Effector memory CD4-positive, alpha-beta T cell (primary cell): ENCODE data around the gene LRATD1.

Experiments
- DNase-seq, 3 donors: peaks; one replicate each; pipeline ENCODE4 v3.0.0-alpha.2; 2020
- H3K27ac ChIP-seq: 2 replicates; pipeline ENCODE4 v1.7.0; 2013; ENCODE audit warnings: mild to moderate bottlenecking, low read length, moderate library complexity; ENCODE audit not compliant: insufficient read depth, poor library complexity, severe bottlenecking
- H3K27me3 ChIP-seq: replicated peaks from 2 replicates; pipeline ENCODE4 v1.7.0; 2013; ENCODE audit warnings: mild to moderate bottlenecking, low read length; ENCODE audit not compliant: insufficient read depth, control insufficient read depth, poor library complexity, severe bottlenecking
- H3K36me3 ChIP-seq: 2 replicates; pipeline ENCODE4 v1.7.0; 2013; ENCODE audit warnings: mild to moderate bottlenecking, low read length, moderate library complexity; ENCODE audit not compliant: control insufficient read depth, insufficient read depth
- H3K4me1 ChIP-seq: 2 replicates; pipeline ENCODE4 v1.7.0; 2013; ENCODE audit warnings: low read length, mild to moderate bottlenecking; ENCODE audit not compliant: control insufficient read depth, insufficient read depth, poor library complexity, severe bottlenecking
- H3K4me3 ChIP-seq: 2 replicates; pipeline ENCODE4 v1.7.0; 2013; ENCODE audit warnings: low read length, low read depth, mild to moderate bottlenecking; ENCODE audit not compliant: insufficient read depth, poor library complexity, severe bottlenecking
- H3K9me3 ChIP-seq: 2 replicates; pipeline ENCODE4 v1.7.0; 2013; ENCODE audit warnings: mild to moderate bottlenecking, low read length, moderate library complexity; ENCODE audit not compliant: control insufficient read depth

Gene LRATD1

GRCh38 chr2:14631406-14632040, 994 bp upstream of the LRATD1 start:
- no peak for DNase-seq
- H3K27me3 ChIP-seq, result no peaks in the 10 kb centered on the region
- no peak overlapping the region for H3K4me3 ChIP-seq

GRCh38 chr2:14633061-14633460, 544 bp downstream of the LRATD1 start:
- Histone ChIP-seq H3K4me1 (no peaks in the 10 kb centered on the region), H3K27me3 (no peaks in the 10 kb centered on the region), H3K9me3 (no peaks in the 10 kb centered on the region), H3K27ac (no peak overlapping the region), H3K4me3 (no peak overlapping the region), H3K36me3 (no peaks in the 10 kb centered on the region)
- no peak for DNase-seq

More at GRCh38 chr2:14631406-14632040, 994 bp upstream of the LRATD1 start:
- Histone ChIP-seq H3K4me1 (no peaks in the 10 kb centered on the region), H3K9me3 (no peaks in the 10 kb centered on the region), H3K36me3 (no peaks in the 10 kb centered on the region), H3K27ac (no peak overlapping the region)

GRCh38 chr2:14633461-14634181, 1.1 kb downstream of the LRATD1 start:
- Histone ChIP-seq H3K4me3 (no peak overlapping the region), H3K27me3 (no peaks in the 10 kb centered on the region), H3K4me1 (no peaks in the 10 kb centered on the region), H3K9me3 (no peaks in the 10 kb centered on the region), H3K36me3 (no peaks in the 10 kb centered on the region), H3K27ac (no peak overlapping the region)
- DNase-seq, result no peak

- Histone ChIP-seq H3K27ac (no peak overlapping the region), H3K9me3 (no peaks in the 10 kb centered on the region), H3K4me3 (no peak overlapping the region), H3K36me3 (no peaks in the 10 kb centered on the region), H3K27me3 (no peaks in the 10 kb centered on the region), H3K4me1 (no peaks in the 10 kb centered on the region)
- no peak for DNase-seq
These were observed 1.6 kb downstream of the LRATD1 start for GRCh38 chr2:14634182-14634488.

- Histone ChIP-seq H3K27ac (no peak overlapping the region), H3K27me3 (no peaks in the 10 kb centered on the region)
- no peak for DNase-seq
These were observed 2.2 kb downstream of the LRATD1 start for GRCh38 chr2:14634489-14635390.

GRCh38 chr2:14635391-14635871, 2.9 kb downstream of the LRATD1 start:
- no peak for DNase-seq

More at GRCh38 chr2:14634489-14635390, 2.2 kb downstream of the LRATD1 start:
- H3K9me3 ChIP-seq, result no peaks in the 10 kb centered on the region
- no peak overlapping the region for H3K4me3 ChIP-seq
- H3K4me1 ChIP-seq, result no peaks in the 10 kb centered on the region
- H3K36me3 ChIP-seq, result no peaks in the 10 kb centered on the region

GRCh38 chr2:14638488-14638887, 6.0 kb downstream of the LRATD1 start:
- no peaks in the 10 kb centered on the region for H3K4me1 ChIP-seq
- H3K9me3 ChIP-seq, result no peaks in the 10 kb centered on the region
- no peak overlapping the region for H3K27ac ChIP-seq
- no peak overlapping the region for H3K4me3 ChIP-seq
- DNase-seq, result no peak
- H3K36me3 ChIP-seq, result no peaks in the 10 kb centered on the region
- H3K27me3 ChIP-seq, result no peaks in the 10 kb centered on the region

More at GRCh38 chr2:14635391-14635871, 2.9 kb downstream of the LRATD1 start:
- Histone ChIP-seq H3K9me3 (no peaks in the 10 kb centered on the region), H3K27me3 (no peaks in the 10 kb centered on the region), H3K4me1 (no peaks in the 10 kb centered on the region), H3K4me3 (no peak overlapping the region), H3K36me3 (no peaks in the 10 kb centered on the region), H3K27ac (no peak overlapping the region)

GRCh38 chr2:14641116-14641515, 8.6 kb downstream of the LRATD1 start:
- no peak for DNase-seq
- H3K9me3 ChIP-seq, result no peaks in the 10 kb centered on the region
- no peak overlapping the region for H3K27ac ChIP-seq

GRCh38 chr2:14642499-14642898, 10.0 kb downstream of the LRATD1 start:
- no peaks in the 10 kb centered on the region for H3K9me3 ChIP-seq
- no peak for DNase-seq
- H3K4me3 ChIP-seq, result no peak overlapping the region
- H3K27me3 ChIP-seq, result no peaks in the 10 kb centered on the region
- no peaks in the 10 kb centered on the region for H3K36me3 ChIP-seq
- no peak overlapping the region for H3K27ac ChIP-seq
- no peaks in the 10 kb centered on the region for H3K4me1 ChIP-seq

More at GRCh38 chr2:14641116-14641515, 8.6 kb downstream of the LRATD1 start:
- Histone ChIP-seq H3K4me1 (no peaks in the 10 kb centered on the region), H3K36me3 (no peaks in the 10 kb centered on the region), H3K27me3 (no peaks in the 10 kb centered on the region), H3K4me3 (no peak overlapping the region)
